SJCRH30 (cell line): ENCODE measurements around the gene ASAP2. TPM values are rescaled to one million over a fixed set of nuclear protein-coding genes. Genes with fewer than 3 reads are reported as not detected.

Experiments
- DNase-seq, 2 experiments: peaks; one replicate each; pipeline ENCODE4 v3.0.0-alpha.2; 2015 to 2020
- H3K27ac ChIP-seq: fragments of 250-450 bp; sonication (Bioruptor Pico); 2 replicates; pipeline ENCODE4 v1.5.1; 2020; ENCODE audit warnings: mild to moderate bottlenecking, moderate library complexity
- H3K27me3 ChIP-seq: fragments of 250-450 bp; sonication (Bioruptor Pico); 2 replicates; pipeline ENCODE4 v1.5.1; 2020; ENCODE audit warnings: mild to moderate bottlenecking, moderate library complexity
- H3K36me3 ChIP-seq: fragments of 250-450 bp; sonication (Bioruptor Pico); 2 replicates; pipeline ENCODE4 v1.5.1; 2020; ENCODE audit warnings: mild to moderate bottlenecking, moderate library complexity
- H3K4me1 ChIP-seq: fragments of 250-450 bp; sonication (Bioruptor Pico); 2 replicates; pipeline ENCODE4 v1.5.1; 2020; ENCODE audit warnings: mild to moderate bottlenecking, moderate library complexity
- H3K4me3 ChIP-seq: fragments of 250-450 bp; sonication (Bioruptor Pico); 2 replicates; pipeline ENCODE4 v1.5.1; 2020; ENCODE audit warnings: mild to moderate bottlenecking, moderate library complexity
- H3K9me3 ChIP-seq: fragments of 250-450 bp; sonication (Bioruptor Pico); replicated peaks from 2 replicates; pipeline ENCODE4 v1.5.1; 2020; ENCODE audit warnings: mild to moderate bottlenecking, moderate library complexity
- total RNA-seq: library from RNA; depleted of rRNA; stranded (reverse); fragments of >200 nt; shearing (Covaris generic); gene quantifications from 2 replicates; pipeline ENCODE4 v1.2.3, GENCODE V29; 2014

The ASAP2 gene
- total RNA-seq, 1 experiment from 2014 or later = 32.6 TPM

DNA sequence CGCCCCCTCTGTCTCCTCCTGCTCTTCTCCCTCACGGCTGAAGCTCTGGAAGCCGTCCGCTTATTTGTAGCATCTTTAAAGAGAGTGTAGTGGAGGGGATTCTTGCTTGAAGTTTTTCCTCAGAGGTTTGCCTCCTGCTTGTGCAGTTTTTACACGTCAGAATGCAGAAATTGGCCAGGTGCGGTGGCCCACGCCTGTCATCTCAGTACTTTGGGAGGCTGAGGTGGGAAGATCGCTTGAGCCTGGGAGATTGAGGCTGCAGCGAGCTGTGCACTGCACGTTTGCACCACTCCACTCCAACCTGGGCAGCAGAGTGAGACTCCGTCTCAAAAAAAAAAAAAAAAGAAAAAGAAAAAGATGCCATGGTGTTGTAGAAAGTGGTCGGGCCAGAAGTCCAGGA is 147.7 kb downstream of the ASAP2 start:
- no peaks in the 10 kb centered on the region for H3K27me3 ChIP-seq

DNA sequence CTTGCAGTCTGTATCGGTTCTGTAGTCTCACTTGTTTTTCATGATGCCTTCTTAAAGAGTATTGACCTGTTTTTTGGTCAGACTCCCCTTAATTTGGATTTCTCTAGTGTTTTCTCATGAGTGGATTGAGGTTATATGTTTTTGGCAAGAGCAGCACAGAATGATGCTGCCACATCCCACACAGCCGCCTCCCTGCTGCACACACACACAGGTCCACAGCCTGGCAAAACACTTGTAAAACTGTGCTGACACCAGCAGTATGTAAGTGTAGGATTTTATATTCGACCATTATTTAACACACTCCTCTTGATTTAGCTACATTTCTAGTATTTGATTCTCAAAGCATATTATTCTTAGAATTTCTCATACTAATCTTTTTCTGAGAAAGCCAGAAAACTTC is 148.7 kb downstream of the ASAP2 start:
- Histone ChIP-seq H3K36me3 (peaks cover 44% of the 10 kb centered on the region), H3K4me3 (no peak overlapping the region), H3K27me3 (no peaks in the 10 kb centered on the region), H3K9me3 (no peaks in the 10 kb centered on the region), H3K4me1 (no peaks in the 10 kb centered on the region), H3K27ac (no peak overlapping the region)
- DNase-seq = no peak

More for the DNA sequence above, 147.7 kb downstream of the ASAP2 start:
- DNase-seq = no peak
- Histone ChIP-seq H3K4me3 (no peak overlapping the region), H3K4me1 (no peaks in the 10 kb centered on the region), H3K36me3 (peaks cover 40% of the 10 kb centered on the region), H3K27ac (no peak overlapping the region), H3K9me3 (no peaks in the 10 kb centered on the region)

DNA sequence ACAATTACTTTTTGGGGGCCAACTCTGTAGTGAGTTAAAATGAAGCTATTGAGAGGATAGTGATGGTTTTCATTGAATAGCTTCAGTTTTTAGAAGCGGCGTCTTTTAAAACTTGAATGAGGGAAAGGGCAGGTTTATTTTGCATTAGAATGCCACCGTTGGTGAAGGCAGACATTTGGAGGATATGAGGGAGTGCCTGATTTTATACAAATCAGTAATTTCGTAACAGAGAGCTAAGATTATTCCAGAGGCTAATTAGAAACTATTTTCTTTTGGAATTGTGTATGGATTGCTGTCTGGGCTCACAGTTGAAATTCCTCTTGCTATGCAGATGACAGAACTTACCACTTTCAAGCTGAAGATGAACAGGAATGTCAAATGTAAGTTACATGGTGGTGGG is 149.1 kb downstream of the ASAP2 start:
- Histone ChIP-seq H3K27me3 (no peaks in the 10 kb centered on the region), H3K36me3 (peaks cover 46% of the 10 kb centered on the region), H3K4me1 (no peaks in the 10 kb centered on the region), H3K9me3 (no peaks in the 10 kb centered on the region), H3K4me3 (no peak overlapping the region), H3K27ac (no peak overlapping the region)
- no peak for DNase-seq

DNA sequence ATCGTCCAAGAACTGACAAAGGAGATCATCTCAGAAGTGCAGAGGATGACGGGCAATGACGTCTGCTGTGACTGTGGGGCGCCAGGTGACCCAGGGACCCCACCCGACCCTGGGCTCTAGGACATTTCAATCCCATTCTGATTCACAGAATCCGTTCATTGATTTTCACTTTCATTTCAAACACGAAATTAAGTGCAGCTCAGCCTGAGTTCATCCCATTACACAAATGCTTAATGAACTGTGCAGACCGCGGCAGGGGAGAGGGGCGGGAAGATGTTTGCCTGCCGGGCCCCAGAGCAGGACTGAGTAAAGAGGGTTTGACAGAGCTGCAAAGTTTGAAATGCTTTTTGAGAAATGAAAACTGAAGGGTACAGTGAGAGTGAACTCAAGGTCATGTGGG is 149.6 kb downstream of the ASAP2 start:
- no peak overlapping the region for H3K27ac ChIP-seq
- no peak overlapping the region for H3K4me3 ChIP-seq
- H3K36me3 ChIP-seq = peaks cover 42% of the 10 kb centered on the region
- no peaks in the 10 kb centered on the region for H3K9me3 ChIP-seq
- no peaks in the 10 kb centered on the region for H3K27me3 ChIP-seq
- no peak for DNase-seq
- H3K4me1 ChIP-seq = no peaks in the 10 kb centered on the region

DNA sequence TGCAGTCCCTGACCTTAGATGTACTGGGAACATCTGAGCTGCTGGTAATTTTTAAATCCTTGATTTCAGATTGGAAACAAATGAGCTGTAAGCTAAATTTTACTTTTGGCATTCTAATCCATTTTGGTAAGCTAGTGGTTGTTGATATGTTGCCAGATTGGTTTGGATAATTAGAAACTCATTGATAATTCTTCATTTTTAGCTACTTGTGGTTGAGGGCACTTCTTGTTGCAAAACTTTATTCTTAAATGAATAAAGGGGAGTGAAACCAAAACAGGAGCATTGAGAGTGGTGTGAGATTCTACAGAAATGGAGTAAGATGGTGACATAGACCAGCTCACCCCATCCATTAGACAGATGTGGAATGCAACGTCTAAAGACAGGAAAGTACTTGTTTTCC is 152.2 kb downstream of the ASAP2 start:
- Histone ChIP-seq H3K27ac (no peak overlapping the region), H3K9me3 (no peaks in the 10 kb centered on the region), H3K4me1 (no peaks in the 10 kb centered on the region), H3K27me3 (no peaks in the 10 kb centered on the region), H3K36me3 (peaks cover 42% of the 10 kb centered on the region), H3K4me3 (no peak overlapping the region)
- DNase-seq = no peak

DNA sequence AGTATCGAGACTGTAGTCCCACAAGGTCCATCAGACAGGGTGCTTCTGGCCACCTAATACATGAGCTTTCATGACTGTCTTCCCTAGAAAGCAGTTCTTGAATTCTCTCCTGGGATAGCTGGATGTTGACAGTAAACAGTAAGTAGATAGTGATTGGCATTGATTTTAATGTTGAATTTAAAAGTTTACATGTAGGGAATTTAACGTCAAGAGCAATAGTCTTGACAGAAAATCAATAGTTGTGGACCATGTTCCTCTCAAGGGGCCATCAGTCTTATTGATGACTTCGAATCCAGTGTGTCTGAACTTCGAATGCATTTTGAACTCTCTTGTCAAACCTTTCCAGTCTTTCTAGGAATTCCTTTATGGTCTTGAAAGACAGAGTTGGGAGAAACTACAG is 152.9 kb downstream of the ASAP2 start:
- H3K27me3 ChIP-seq = no peaks in the 10 kb centered on the region
- no peak overlapping the region for H3K27ac ChIP-seq
- H3K36me3 ChIP-seq = peaks cover 44% of the 10 kb centered on the region
- no peak for DNase-seq
- no peaks in the 10 kb centered on the region for H3K4me1 ChIP-seq
- H3K4me3 ChIP-seq = no peak overlapping the region
- no peaks in the 10 kb centered on the region for H3K9me3 ChIP-seq

DNA sequence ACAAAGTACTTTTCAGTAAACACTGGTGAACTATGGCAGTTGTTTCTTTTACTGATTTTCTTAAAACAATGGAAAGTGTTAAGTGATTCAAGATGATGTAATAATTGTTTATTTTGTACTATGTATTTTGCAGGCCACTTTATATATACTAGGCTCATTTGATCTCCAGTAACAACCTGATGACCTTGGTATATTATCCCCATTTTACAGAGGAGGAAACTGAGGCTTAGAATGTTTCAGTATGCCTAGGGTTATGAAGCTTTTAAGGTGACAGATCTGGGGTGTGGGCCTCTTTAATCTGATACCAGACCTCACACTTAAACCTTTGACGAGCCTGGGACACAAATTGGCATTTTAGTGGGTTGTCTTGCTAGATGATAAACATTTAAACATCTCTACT is 153.5 kb downstream of the ASAP2 start:
- no peak for DNase-seq
- H3K4me1 ChIP-seq = no peaks in the 10 kb centered on the region
- peaks cover 44% of the 10 kb centered on the region for H3K36me3 ChIP-seq
- H3K9me3 ChIP-seq = no peaks in the 10 kb centered on the region
- H3K4me3 ChIP-seq = no peak overlapping the region
- no peaks in the 10 kb centered on the region for H3K27me3 ChIP-seq
- H3K27ac ChIP-seq = no peak overlapping the region

DNA sequence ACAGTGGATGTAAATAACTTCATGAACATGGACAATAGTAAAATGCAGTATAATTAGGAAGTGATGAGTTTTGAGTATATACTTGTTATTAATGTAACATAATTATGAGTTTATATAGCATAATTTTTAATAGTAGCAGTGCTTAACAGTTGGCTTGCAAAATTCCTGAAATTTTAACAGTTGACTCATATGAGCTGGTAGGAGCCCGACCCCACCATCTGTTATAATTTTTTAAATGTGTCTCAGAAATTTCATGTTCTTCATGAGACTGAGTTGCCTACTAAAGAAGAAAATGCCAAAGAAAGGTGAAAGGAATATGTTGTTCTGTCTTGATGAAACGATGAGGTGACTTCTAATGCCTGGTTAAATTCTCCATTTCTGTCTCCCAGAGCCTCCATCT is 154.1 kb downstream of the ASAP2 start:
- peaks cover 41% of the 10 kb centered on the region for H3K36me3 ChIP-seq
- no peaks in the 10 kb centered on the region for H3K27me3 ChIP-seq
- H3K4me1 ChIP-seq = no peaks in the 10 kb centered on the region
- no peaks in the 10 kb centered on the region for H3K9me3 ChIP-seq
- DNase-seq = no peak
- no peak overlapping the region for H3K27ac ChIP-seq
- H3K4me3 ChIP-seq = no peak overlapping the region

DNA sequence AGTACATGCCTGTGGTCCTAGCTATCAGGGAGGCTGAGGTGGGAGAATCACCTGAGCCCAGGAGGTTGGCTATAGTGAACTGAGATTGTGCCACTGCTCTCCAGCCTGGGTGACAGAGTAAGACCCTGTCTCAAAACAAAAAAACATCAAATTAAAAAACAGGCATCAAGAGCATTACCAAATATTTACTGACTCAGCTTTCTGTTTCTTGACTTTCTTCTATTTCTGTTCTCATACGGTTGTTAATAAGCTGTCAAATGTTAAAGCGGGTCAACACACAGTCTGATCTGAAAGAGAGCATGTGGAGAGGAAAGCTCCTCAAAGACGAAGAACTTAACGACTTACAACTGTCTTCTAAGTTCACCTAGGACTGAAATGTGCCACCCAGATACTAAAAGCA is 157.8 kb downstream of the ASAP2 start:
- Histone ChIP-seq H3K27ac (no peak overlapping the region), H3K36me3 (peaks cover 30% of the 10 kb centered on the region), H3K9me3 (no peaks in the 10 kb centered on the region), H3K27me3 (no peaks in the 10 kb centered on the region), H3K4me3 (no peak overlapping the region), H3K4me1 (no peaks in the 10 kb centered on the region)
- DNase-seq = no peak

DNA sequence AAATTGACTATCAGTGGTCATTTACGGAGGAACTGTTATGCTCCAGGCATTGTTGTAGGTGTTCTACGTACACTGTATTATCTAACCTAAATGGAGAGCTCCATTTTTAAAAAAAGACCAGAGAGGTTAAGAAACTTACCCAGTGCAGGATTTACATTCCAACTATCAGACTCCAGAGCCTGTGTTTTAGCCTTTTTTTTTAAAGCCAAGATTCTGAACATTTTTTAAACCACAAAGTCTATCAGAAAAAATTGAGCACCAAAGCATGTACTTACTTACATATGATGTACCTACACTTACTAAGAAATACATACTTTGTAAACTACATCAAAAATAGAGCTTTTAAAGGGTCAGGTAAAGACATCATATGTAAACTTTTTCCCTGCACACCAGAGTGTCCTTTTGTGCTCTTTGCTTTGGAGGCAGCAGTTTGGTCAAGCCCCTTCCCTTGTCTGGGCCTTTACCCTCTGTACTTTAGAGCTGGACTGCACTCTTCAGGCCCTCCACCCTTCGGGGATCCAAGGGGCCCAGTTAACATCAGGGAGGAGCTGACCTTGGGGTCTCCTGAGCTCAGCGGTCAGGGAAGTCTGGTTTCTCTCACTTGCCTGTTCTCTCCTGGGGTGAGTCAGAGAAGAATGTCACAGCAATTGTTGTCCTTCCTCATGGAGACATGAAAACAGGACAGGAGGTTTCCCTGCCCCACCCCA is 158.3 kb downstream of the ASAP2 start:
- H3K36me3 ChIP-seq = peaks cover 25% of the 10 kb centered on the region
- no peaks in the 10 kb centered on the region for H3K27me3 ChIP-seq
- DNase-seq = no peak
- H3K9me3 ChIP-seq = no peaks in the 10 kb centered on the region
- H3K4me1 ChIP-seq = no peaks in the 10 kb centered on the region
- no peak overlapping the region for H3K27ac ChIP-seq
- H3K4me3 ChIP-seq = no peak overlapping the region

DNA sequence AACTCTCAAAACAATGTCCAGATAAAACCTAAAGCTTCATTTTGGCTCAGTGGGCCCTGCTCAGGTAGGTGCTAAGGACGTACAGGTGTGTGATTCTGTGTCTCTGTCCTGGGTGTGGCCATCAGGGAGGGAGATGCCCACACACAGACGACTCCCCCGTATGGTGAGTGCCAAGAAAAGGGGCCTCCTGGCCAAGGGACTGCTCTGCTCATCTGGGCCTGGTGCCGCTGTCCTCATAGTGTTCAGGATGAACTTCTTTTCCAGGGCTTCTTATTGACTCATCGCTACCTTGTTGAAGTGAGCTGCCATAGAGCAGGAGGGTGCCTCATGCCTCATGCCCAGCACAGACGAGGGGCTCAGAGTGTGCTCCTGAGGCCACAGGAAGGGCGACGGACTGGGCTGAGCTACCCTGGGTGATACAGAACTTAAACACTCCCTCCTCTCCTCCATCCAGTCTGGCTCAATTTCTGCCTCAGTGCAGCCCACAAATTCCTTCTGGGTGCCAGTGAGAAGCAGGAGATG is 158.9 kb downstream of the ASAP2 start:
- Histone ChIP-seq H3K9me3 (no peaks in the 10 kb centered on the region), H3K4me1 (no peaks in the 10 kb centered on the region), H3K27me3 (no peaks in the 10 kb centered on the region), H3K4me3 (no peak overlapping the region), H3K36me3 (peaks cover 19% of the 10 kb centered on the region), H3K27ac (no peak overlapping the region)
- DNase-seq = no peak

DNA sequence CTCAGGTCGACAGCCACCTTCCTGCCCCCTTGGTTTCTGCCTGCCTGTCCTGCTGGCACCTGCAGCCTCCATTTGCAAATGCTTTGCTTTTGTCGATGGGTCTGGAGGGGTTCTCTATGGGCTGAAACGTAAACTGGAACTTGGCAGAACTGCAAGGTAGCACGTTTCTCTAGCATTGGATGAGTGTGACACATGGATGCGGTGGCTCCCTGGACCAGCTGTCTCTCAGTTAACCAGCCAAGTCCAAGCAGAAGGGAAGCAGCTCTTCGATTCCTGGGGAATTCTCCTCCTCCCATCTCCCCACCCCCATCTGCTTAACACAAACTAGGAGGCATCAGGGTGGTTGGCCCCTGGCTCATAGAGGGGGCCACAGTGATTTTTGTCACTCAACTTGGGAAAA is 159.4 kb downstream of the ASAP2 start:
- H3K27ac ChIP-seq = no peak overlapping the region
- no peaks in the 10 kb centered on the region for H3K4me1 ChIP-seq
- H3K36me3 ChIP-seq = peaks cover 18% of the 10 kb centered on the region
- no peak overlapping the region for H3K4me3 ChIP-seq
- H3K27me3 ChIP-seq = no peaks in the 10 kb centered on the region
- DNase-seq = no peak
- no peaks in the 10 kb centered on the region for H3K9me3 ChIP-seq

DNA sequence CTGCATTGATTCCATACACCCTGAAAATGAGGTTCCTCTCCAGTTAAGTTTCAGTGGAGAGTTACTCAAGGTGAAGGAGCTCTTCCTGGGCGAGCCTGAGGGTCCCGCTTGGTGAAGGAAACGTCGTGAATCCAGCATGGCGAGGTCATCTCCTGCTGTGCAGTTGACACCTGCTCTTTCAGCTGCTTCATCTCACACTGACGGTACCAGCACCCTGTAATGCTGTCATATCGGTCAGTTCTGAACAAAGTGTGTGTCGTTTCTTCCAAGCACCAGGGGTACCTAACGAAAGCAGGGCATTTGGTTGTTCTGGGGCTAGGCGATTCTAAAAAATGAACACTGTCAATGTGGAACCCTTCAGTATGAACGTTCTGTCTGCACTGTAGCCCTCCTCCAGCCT is 164.1 kb downstream of the ASAP2 start:
- Histone ChIP-seq H3K27me3 (no peaks in the 10 kb centered on the region), H3K27ac (no peak overlapping the region), H3K4me3 (no peak overlapping the region), H3K9me3 (no peaks in the 10 kb centered on the region), H3K4me1 (no peaks in the 10 kb centered on the region), H3K36me3 (peaks cover 10% of the 10 kb centered on the region)
- no peak for DNase-seq

DNA sequence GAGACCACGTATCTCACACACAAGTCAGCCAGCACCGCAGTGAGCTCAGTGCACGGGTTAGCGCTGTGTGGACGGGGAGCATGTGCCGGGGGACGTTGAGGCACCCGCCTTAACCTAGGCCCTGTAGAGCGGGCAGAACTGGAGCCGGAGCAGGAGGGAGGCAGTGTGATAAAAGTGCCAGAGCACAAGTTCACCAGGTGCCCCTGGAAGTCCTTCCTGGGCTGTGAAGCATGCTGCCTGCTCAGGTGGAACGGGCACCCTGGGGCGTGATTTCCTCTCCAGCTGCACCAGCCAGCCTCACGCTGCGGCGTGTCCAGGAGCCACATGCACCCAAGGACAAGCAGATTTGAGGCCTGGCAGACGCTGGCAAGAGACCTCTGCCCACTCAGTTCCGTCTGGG is 166.4 kb downstream of the ASAP2 start:
- no peaks in the 10 kb centered on the region for H3K9me3 ChIP-seq
- no peak overlapping the region for H3K4me3 ChIP-seq
- H3K36me3 ChIP-seq = peaks cover 2% of the 10 kb centered on the region
- H3K4me1 ChIP-seq = peaks cover 10% of the 10 kb centered on the region
- DNase-seq = no peak
- H3K27ac ChIP-seq = no peak overlapping the region
- H3K27me3 ChIP-seq = no peaks in the 10 kb centered on the region

DNA sequence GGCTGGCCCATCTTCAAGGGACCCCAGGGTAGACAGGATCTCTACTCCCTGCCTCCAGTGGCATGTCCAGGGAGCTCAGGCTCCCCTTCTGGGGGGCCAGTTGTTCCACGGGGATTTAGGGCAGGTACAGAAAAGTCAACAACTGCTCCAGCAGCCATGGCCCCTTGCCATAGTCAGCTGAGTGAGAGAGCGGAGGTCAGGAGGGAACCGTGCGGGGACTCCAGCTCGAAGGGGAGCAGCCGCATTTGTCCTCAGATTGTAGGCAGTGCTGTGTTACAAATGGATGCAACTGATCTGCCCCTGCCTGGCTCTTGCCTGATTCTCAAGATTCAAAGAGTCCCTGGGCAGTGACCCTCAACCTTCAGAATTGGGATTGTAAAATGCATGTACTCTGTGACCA is 166.9 kb downstream of the ASAP2 start:
- Histone ChIP-seq H3K4me1 (peaks cover 14% of the 10 kb centered on the region), H3K27ac (no peak overlapping the region), H3K4me3 (no peak overlapping the region), H3K9me3 (no peaks in the 10 kb centered on the region), H3K36me3 (no peaks in the 10 kb centered on the region; the same call in 1 of the 2 replicates), H3K27me3 (no peaks in the 10 kb centered on the region)
- DNase-seq = no peak

DNA sequence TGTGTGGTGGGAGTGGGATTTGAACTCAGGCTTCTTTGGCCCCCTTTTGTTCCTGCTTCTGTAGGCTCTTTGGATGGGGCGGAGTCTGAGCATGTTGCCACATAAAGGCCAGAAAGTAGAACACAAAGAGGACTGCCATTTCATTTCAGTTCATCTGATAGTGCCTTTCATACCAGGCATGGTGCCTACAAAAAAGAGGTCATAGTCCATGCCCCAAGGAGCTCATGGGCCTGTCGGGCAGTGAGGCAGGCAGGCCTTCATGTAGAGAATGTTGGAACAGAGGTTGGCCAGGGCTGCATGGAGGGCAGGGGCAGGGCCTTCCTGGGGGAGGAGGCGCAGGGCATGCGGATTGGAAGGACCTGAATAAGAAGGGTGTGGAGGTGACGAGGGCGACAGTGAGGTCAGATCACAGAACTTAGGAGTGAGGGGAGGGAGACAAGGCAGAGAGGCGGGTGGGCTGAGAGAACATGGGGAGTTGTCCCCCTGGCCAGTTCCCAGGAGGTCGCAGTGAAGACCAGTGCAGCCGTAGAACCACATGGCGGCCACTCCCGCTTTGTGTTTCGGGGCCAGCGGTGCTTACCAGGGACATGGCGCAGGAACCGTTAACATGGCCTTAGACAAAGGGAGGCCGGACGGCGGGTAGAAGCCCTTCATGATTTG is 167.6 kb downstream of the ASAP2 start:
- H3K27me3 ChIP-seq = no peaks in the 10 kb centered on the region
- no peak for DNase-seq
- H3K9me3 ChIP-seq = no peaks in the 10 kb centered on the region
- no peak overlapping the region for H3K4me3 ChIP-seq
- H3K4me1 ChIP-seq = peaks cover 19% of the 10 kb centered on the region
- no peak overlapping the region for H3K27ac ChIP-seq
- no peaks in the 10 kb centered on the region; the same call in 1 of the 2 replicates for H3K36me3 ChIP-seq
